Activated T-helper 17 cell treated with anti-CD3 and anti-CD28 coated beads, Interleukin-2, amount 50 U/mL, for 72 hours (primary cell): ENCODE results near the gene CREM. TPM values are rescaled to one million over a fixed set of nuclear protein-coding genes. Genes with fewer than 3 reads are reported as not detected.
"Not testable (repeated sequence)": the region's sequence is repeated elsewhere in the genome, so short reads cannot be mapped to it uniquely, and the experiment has no call there.

ENCODE experiments used
- ATAC-seq: fragments of 150-1000 bp; cut with Tn5 transposase; replicated peaks from 2 replicates; pipeline ENCODE4 v1.10.0; 2021; ENCODE audit warnings: mild to moderate bottlenecking, moderate library complexity
- H3K27ac Mint-ChIP-seq: one replicate; pipeline ENCODE4 v1.8.0; 2022; ENCODE audit warnings: mixed read lengths
- H3K27me3 Mint-ChIP-seq: one replicate; pipeline ENCODE4 v1.8.0; 2022; ENCODE audit warnings: mixed read lengths
- H3K36me3 Mint-ChIP-seq: one replicate; pipeline ENCODE4 v1.8.0; 2022; ENCODE audit warnings: low read depth, mild to moderate bottlenecking, mixed read lengths
- H3K4me1 Mint-ChIP-seq: one replicate; pipeline ENCODE4 v1.8.0; 2022; ENCODE audit warnings: mixed read lengths
- H3K4me3 Mint-ChIP-seq: one replicate; pipeline ENCODE4 v1.8.0; 2022; ENCODE audit warnings: mild to moderate bottlenecking, mixed read lengths
- H3K9me3 Mint-ChIP-seq: one replicate; pipeline ENCODE4 v1.8.0; 2022; ENCODE audit warnings: mixed read lengths
- total RNA-seq, 2 donors: library from RNA; stranded (reverse); gene quantifications; one replicate each; pipeline ENCODE4 v1.2.3, GENCODE V29; 2022

Gene CREM
- 100 to 1,000 TPM; 126 to 150 TPM for total RNA-seq

GRCh38 chr10:35126530-35127288 is at the start of gene CREM:
CREM (plus strand) TSS chr10:35126846; CDS start chr10:35137836, 10,990 bp downstream.
- Mint-ChIP-seq H3K27me3 (no peaks in the 10 kb centered on the region), H3K9me3 (no peaks in the 10 kb centered on the region), H3K4me1 (peaks cover 39% of the 10 kb centered on the region), H3K36me3 (peaks cover 23% of the 10 kb centered on the region), H3K27ac (peak within 1 kb of the TSS; percentile 96), H3K4me3 (peak within 1 kb of the TSS; percentile 87)
- peak; percentile 80 for ATAC-seq

GRCh38 chr10:35079265-35079664 is 47.4 kb upstream of the CREM start:
- no peak overlapping the region for H3K27ac Mint-ChIP-seq
- H3K27me3 Mint-ChIP-seq: no peaks in the 10 kb centered on the region
- no peak for ATAC-seq
- no peaks in the 10 kb centered on the region for H3K9me3 Mint-ChIP-seq
- H3K4me1 Mint-ChIP-seq: peaks cover 24% of the 10 kb centered on the region
- H3K36me3 Mint-ChIP-seq: peaks cover 33% of the 10 kb centered on the region
- H3K4me3 Mint-ChIP-seq: no peak overlapping the region

- Mint-ChIP-seq H3K4me3 (no peak overlapping the region), H3K4me1 (peaks cover 20% of the 10 kb centered on the region), H3K9me3 (no peaks in the 10 kb centered on the region), H3K36me3 (peaks cover 33% of the 10 kb centered on the region), H3K27me3 (no peaks in the 10 kb centered on the region), H3K27ac (no peak overlapping the region)
- ATAC-seq: no peak
Observed at GRCh38 chr10:35079763-35080162, 46.9 kb upstream of the CREM start.

DNA sequence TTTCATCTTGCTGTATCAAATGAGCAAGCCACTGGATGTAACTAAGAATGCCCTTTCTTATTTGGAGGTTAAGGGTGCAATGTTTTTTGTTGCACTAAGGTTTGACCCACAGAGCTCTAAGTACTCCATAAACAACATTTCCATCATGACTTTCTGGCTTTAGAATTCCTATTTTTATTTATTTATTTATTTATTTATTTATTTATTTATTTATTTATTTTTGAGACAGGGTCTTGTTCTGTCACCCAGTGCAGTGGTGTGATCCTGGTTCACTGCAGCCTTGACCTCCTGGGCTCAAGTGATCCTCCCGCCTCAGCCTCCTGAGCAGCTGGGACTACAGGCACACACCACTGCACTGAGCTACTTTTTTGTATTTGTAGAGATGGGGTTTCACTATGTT is 46.4 kb upstream of the CREM start:
- not testable (repeated sequence) for H3K27me3 Mint-ChIP-seq, H3K4me3 Mint-ChIP-seq

DNA sequence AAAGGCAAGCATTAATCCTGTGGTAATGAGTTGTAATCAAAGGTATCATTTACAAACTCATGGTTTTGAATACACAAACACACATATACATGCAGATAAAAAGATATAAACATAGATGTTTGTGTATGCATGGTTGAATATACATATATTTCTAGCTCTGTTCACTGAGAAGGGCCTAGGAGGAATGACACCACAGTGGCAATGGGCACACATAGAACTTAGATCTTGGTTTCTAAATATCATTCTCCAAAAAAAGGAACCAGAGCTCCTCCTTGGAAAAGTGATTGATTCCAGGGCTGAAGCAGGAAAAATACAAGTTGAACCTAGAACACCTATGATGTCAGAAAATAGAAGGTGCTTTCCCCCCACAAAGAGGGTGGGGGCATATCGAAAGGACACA is 43.4 kb upstream of the CREM start:
- peaks cover 41% of the 10 kb centered on the region for H3K36me3 Mint-ChIP-seq
- ATAC-seq: no peak
- no peaks in the 10 kb centered on the region for H3K27me3 Mint-ChIP-seq
- H3K4me1 Mint-ChIP-seq: peaks cover 36% of the 10 kb centered on the region
- no peak overlapping the region for H3K4me3 Mint-ChIP-seq
- no peaks in the 10 kb centered on the region for H3K9me3 Mint-ChIP-seq
- H3K27ac Mint-ChIP-seq: peak overlapping the region; percentile 9

More for the DNA sequence above, 46.4 kb upstream of the CREM start:
- not testable (repeated sequence) for H3K9me3 Mint-ChIP-seq, ATAC-seq, H3K27ac Mint-ChIP-seq
- peaks cover 33% of the 10 kb centered on the region for H3K36me3 Mint-ChIP-seq
- H3K4me1 Mint-ChIP-seq: peaks cover 20% of the 10 kb centered on the region

DNA sequence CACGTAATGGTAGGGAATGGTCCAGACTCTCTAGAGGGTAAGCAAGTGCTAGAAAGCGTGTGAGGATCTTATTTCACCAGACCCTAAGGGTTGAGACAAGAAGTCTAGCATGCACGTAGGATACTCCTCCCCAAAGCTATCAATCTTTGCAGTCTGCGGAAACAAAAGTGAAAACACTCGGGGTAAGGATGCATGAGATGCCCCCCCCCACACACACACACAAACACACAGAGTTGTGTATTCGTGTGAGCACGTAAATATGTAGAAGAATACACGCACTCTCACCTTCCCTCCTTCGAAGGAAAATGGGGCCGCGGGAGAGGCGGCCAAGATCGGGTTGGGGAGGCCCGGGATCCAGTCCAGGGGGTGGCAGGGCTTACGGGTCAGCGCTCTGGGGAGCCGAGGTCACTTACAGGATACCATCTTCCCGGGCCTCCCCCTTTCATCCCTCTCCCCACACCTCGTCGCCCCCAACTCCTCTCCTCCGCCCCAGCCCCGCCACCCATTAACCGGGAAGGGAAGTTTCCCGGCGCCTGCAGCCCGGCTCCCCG is 37.0 kb upstream of the CREM start:
- peak; percentile 15 for ATAC-seq
- peak overlapping the region; percentile 92 for H3K4me3 Mint-ChIP-seq
- H3K9me3 Mint-ChIP-seq: no peaks in the 10 kb centered on the region
- peaks cover 35% of the 10 kb centered on the region for H3K4me1 Mint-ChIP-seq
- no peaks in the 10 kb centered on the region for H3K27me3 Mint-ChIP-seq
- peak overlapping the region; percentile 91 for H3K27ac Mint-ChIP-seq
- H3K36me3 Mint-ChIP-seq: peaks cover 9% of the 10 kb centered on the region

DNA sequence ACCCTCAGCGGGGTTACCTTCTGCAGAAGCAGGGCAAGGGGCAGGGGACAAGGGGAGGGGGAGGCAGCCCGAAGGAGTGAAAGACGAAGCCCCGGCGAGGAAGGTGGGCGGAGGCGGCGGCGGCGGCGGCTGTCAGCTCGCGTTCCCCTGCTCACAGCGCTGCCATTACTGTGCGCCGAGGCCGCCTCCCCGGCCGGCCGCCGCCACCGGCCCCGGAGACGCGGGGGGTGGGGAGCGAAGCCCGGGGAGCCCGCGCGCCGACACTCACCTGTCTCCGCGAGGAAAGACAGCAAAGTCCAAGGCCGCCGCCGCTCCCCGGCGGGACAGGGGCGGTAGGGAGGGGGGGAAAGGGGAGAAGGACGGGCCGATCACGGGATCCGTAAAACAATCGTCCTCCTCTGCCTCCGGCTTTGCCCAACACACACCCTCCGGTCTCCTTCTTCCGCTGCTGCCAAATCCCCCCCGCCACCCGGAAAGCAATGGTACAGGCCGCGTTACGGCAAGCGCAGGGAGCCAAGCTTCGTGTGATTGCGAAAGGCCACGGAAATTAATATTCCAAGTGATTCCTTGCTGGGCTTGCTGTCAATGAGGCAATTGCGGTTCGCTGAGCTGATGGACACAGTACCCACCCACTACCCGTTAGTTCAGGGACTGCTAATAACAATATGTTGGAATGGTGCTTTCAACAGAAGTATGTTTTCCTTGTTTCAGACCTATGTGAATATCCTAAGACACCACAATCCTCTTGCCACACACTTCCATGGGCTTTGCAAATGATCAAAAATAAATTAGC is 36.3 kb upstream of the CREM start, which contains the start of gene CUL2:
Gene CUL2, minus strand, starts transcription at position 180 of the 793 bp plus-strand sequence. CDS start 19,024 bp downstream, outside the sequence.
- H3K4me3 Mint-ChIP-seq: peak within 1 kb of the TSS; percentile 92
- H3K36me3 Mint-ChIP-seq: peaks cover 9% of the 10 kb centered on the region
- peak within 1 kb of the TSS; percentile 97 for H3K27ac Mint-ChIP-seq
- ATAC-seq: peak; percentile 99
- peaks cover 35% of the 10 kb centered on the region for H3K4me1 Mint-ChIP-seq
- no peaks in the 10 kb centered on the region for H3K9me3 Mint-ChIP-seq
- H3K27me3 Mint-ChIP-seq: no peaks in the 10 kb centered on the region

GRCh38 chr10:35091994-35092790 is 34.5 kb upstream of the CREM start:
- peaks cover 6% of the 10 kb centered on the region for H3K27me3 Mint-ChIP-seq
- H3K27ac Mint-ChIP-seq: no peak overlapping the region
- H3K36me3 Mint-ChIP-seq: peaks cover 8% of the 10 kb centered on the region
- H3K4me3 Mint-ChIP-seq: no peak overlapping the region
- H3K4me1 Mint-ChIP-seq: peaks cover 29% of the 10 kb centered on the region
- ATAC-seq: no peak
- no peaks in the 10 kb centered on the region for H3K9me3 Mint-ChIP-seq

DNA sequence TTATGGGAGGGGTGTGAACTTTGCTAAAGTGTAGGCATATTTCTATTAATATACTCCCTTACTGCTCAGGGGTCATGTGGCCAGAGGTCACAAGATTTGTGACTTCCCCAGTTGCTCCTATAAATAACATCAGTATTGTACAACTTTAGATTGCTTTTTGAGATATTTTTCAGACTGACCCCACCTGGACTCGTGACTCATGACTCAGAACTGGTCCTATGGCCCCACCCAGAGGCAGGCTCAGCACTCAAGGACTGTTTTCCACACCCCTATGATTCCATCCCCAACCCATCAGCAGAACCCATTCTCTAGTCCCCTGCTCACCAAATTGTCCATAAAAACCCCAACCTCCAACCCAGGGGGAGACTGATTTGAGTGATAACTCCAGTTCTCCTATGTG is 33.8 kb upstream of the CREM start:
- no peak overlapping the region for H3K4me3 Mint-ChIP-seq
- no peak overlapping the region for H3K27ac Mint-ChIP-seq
- peaks cover 1% of the 10 kb centered on the region for H3K36me3 Mint-ChIP-seq
- ATAC-seq: no peak
- H3K4me1 Mint-ChIP-seq: peaks cover 23% of the 10 kb centered on the region
- H3K9me3 Mint-ChIP-seq: no peaks in the 10 kb centered on the region
- peaks cover 6% of the 10 kb centered on the region for H3K27me3 Mint-ChIP-seq

GRCh38 chr10:35096312-35096711 is 30.3 kb upstream of the CREM start:
- Mint-ChIP-seq H3K27ac (no peak overlapping the region), H3K27me3 (peaks cover 9% of the 10 kb centered on the region), H3K9me3 (no peaks in the 10 kb centered on the region), H3K36me3 (no peaks in the 10 kb centered on the region), H3K4me3 (no peak overlapping the region), H3K4me1 (peaks cover 2% of the 10 kb centered on the region)
- no peak for ATAC-seq

DNA sequence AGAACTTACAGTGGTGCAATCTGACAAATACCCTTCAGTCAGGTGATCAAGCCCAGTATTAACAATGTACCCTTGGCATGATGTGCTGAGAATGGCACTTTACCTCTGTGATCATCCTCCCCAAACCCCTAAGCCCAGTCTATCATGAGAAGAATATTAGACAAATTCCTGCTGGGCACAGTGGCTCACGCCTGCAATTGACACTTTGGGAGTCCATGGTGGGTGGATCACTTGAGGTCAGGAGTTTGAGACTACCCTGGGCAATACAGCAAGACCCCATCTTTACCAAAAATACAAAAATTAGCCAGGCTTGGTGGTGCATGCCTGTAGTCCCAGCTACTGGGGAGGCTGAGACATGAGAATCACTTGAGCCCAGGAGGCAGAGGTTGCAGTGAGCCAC is 29.1 kb upstream of the CREM start:
- no peak for ATAC-seq
- H3K27ac Mint-ChIP-seq: no peak overlapping the region
- no peaks in the 10 kb centered on the region for H3K36me3 Mint-ChIP-seq
- no peaks in the 10 kb centered on the region for H3K9me3 Mint-ChIP-seq
- peaks cover 9% of the 10 kb centered on the region for H3K27me3 Mint-ChIP-seq
- no peak overlapping the region for H3K4me3 Mint-ChIP-seq
- no peaks in the 10 kb centered on the region for H3K4me1 Mint-ChIP-seq

- Mint-ChIP-seq H3K27ac (no peak overlapping the region), H3K9me3 (no peaks in the 10 kb centered on the region), H3K4me1 (no peaks in the 10 kb centered on the region), H3K36me3 (no peaks in the 10 kb centered on the region), H3K27me3 (no peaks in the 10 kb centered on the region), H3K4me3 (no peak overlapping the region)
- no peak for ATAC-seq
Observed at GRCh38 chr10:35103882-35104281, 22.8 kb upstream of the CREM start.

- no peaks in the 10 kb centered on the region for H3K9me3 Mint-ChIP-seq
- H3K27me3 Mint-ChIP-seq: peaks cover 4% of the 10 kb centered on the region
- H3K27ac Mint-ChIP-seq: no peak overlapping the region
- H3K4me1 Mint-ChIP-seq: no peaks in the 10 kb centered on the region
- H3K36me3 Mint-ChIP-seq: no peaks in the 10 kb centered on the region
- no peak for ATAC-seq
- no peak overlapping the region for H3K4me3 Mint-ChIP-seq
Observed at GRCh38 chr10:35112571-35112970, 14.1 kb upstream of the CREM start.

DNA sequence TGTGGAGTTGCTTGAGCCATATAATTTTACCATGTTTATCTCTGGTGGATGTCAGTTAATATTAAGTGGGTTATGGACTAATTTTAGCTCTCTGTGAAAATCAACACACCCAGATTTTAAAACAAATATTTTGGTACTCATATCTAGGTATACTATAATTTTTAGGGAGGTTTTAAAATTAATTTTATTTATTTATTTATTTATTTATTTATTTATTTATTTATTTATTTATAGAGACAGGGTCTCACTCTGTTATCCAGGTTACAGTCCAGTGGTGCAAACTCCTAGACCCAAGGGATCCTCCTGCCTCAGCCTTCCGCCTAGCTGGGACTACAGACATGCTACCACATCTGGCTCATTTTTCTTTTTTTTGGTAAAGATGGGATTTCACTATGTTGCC is 7.3 kb upstream of the CREM start:
- Mint-ChIP-seq H3K4me3 (no peak overlapping the region), H3K9me3 (no peaks in the 10 kb centered on the region), H3K27ac (no peak overlapping the region), H3K27me3 (no peaks in the 10 kb centered on the region), H3K4me1 (peaks cover 12% of the 10 kb centered on the region), H3K36me3 (no peaks in the 10 kb centered on the region)
- ATAC-seq: no peak
